H1 (cell line): ENCODE measurements around the gene ATP5F1A. TPM values are rescaled to one million over a fixed set of nuclear protein-coding genes. Genes with fewer than 3 reads are reported as not detected.
"Not testable (repeated sequence)": the region's sequence is repeated elsewhere in the genome, so short reads cannot be mapped to it uniquely, and the experiment has no call there.

ENCODE experiments used
- CTCF ChIA-PET: fragments of 300-600 bp; sonication (Branson Sonifier 250); formaldehyde crosslinking; loops from one replicate; lab custom pipeline; 2021; ENCODE audit not compliant: partially characterized antibody; lab: Charles Lee
- POLR2A ChIA-PET: fragments of 300-600 bp; sonication (Branson Sonifier 250); formaldehyde crosslinking; loops from one replicate; lab custom pipeline; 2021; ENCODE audit warnings: inconsistent platforms; ENCODE audit not compliant: partially characterized antibody; lab: Charles Lee
- DNase-seq, 2 experiments: peaks; one replicate each; pipeline versions ENCODE4 v3.0.0 to v3.0.0-alpha.2; 2010 to 2022; ENCODE audit warnings: low spot score in 2 of 2, low read depth in 1 of 2, mixed read lengths in 1 of 2
- FAIRE-seq: peaks from 2 replicates; lab custom pipeline; 2011; peaks lifted over from hg19 to GRCh38; lab: Jason Lieb, UNC
- H2AFZ ChIP-seq: 2 replicates; pipeline ENCODE4 v1.8.1; 2012; ENCODE audit warnings: low read length, inconsistent platforms
- H2AK5ac ChIP-seq: 2 replicates; pipeline ENCODE4 v1.6.1; 2013; ENCODE audit warnings: low read depth, low read length
- H2BK120ac ChIP-seq: replicated peaks from 2 replicates; pipeline ENCODE3; 2013; ENCODE audit warnings: low read depth, low read length, inconsistent platforms
- H2BK12ac ChIP-seq: 2 replicates; pipeline ENCODE4 v1.6.1; 2013; ENCODE audit warnings: low read depth, low read length
- H2BK15ac ChIP-seq: 2 replicates; pipeline ENCODE4 v1.6.1; 2013; ENCODE audit warnings: low read length
- H2BK20ac ChIP-seq: 2 replicates; pipeline ENCODE4 v1.6.1; 2013; ENCODE audit warnings: low read length
- H2BK5ac ChIP-seq: 2 replicates; pipeline ENCODE4 v1.6.1; 2013; ENCODE audit warnings: low read depth, low read length
- H3K14ac ChIP-seq: 2 replicates; pipeline ENCODE4 v1.6.1; 2013; ENCODE audit warnings: inconsistent platforms; ENCODE audit not compliant: insufficient read length
- H3K18ac ChIP-seq: 2 replicates; pipeline ENCODE4 v1.6.1; 2013; ENCODE audit warnings: low read length; ENCODE audit errors: extremely low read depth
- H3K23ac ChIP-seq: 2 replicates; pipeline ENCODE4 v1.6.1; 2013; ENCODE audit warnings: inconsistent platforms; ENCODE audit not compliant: insufficient read length
- H3K23me2 ChIP-seq: 2 replicates; pipeline ENCODE4 v1.6.1; 2013; ENCODE audit warnings: low read depth, low read length
- H3K27ac ChIP-seq: 2 replicates; pipeline ENCODE4 v1.6.1; 2011; ENCODE audit warnings: low read depth, low read length, inconsistent platforms
- H3K27me3 ChIP-seq, 4 experiments: replicated peaks in 1 of 4; 1 replicate in 1 of 4; 2 replicates in 3 of 4; pipeline versions ENCODE4 v1.6.1 to v1.8.1; 2011 to 2013; ENCODE audit warnings: low read length in 3 of 4, mild to moderate bottlenecking in 3 of 4, inconsistent platforms in 2 of 4, mixed read lengths in 2 of 4, moderate library complexity in 1 of 4; ENCODE audit not compliant: control insufficient read depth in 3 of 4, insufficient read depth in 3 of 4; ENCODE audit errors: extremely low read depth in 1 of 4
- H3K36me3 ChIP-seq, 4 experiments: 2 replicates each; pipeline versions ENCODE4 v1.6.1 to v1.8.1; 2011 to 2013; ENCODE audit warnings: mild to moderate bottlenecking in 4 of 4, low read length in 3 of 4, moderate library complexity in 2 of 4, control low read depth in 1 of 4, inconsistent platforms in 1 of 4; ENCODE audit not compliant: insufficient read depth in 4 of 4, control insufficient read depth in 2 of 4
- H3K4ac ChIP-seq: replicated peaks from 2 replicates; pipeline ENCODE3; 2013; ENCODE audit warnings: low read length, low read depth, mixed read lengths, inconsistent platforms; ENCODE audit not compliant: insufficient read length
- H3K4me1 ChIP-seq, 4 experiments: replicated peaks in 1 of 4; 1 replicate in 1 of 4; 2 replicates in 3 of 4; pipeline versions ENCODE4 v1.6.1 to v1.8.1; 2011 to 2013; ENCODE audit warnings: low read length in 3 of 4, inconsistent platforms in 2 of 4, mixed read lengths in 1 of 4; ENCODE audit not compliant: insufficient read depth in 4 of 4, control insufficient read depth in 3 of 4
- H3K4me2 ChIP-seq, 2 experiments: 2 replicates each; pipeline versions ENCODE4 v1.6.1 to v1.8.1; 2011 to 2013; ENCODE audit warnings: low read depth in 2 of 2, low read length in 2 of 2, control low read depth in 1 of 2, inconsistent platforms in 1 of 2, mild to moderate bottlenecking in 1 of 2; ENCODE audit not compliant: insufficient read depth in 1 of 2
- H3K4me3 ChIP-seq, 4 experiments: fragments of 200-600, 300-600 bp in 1 of 4; sonication (generic), shearing (Covaris generic), sonication (Bioruptor Twin) in 1 of 4; 2 replicates each; pipeline versions ENCODE4 v1.5.1 to v1.8.1; 2011 to 2016; ENCODE audit warnings: low read length in 4 of 4, low read depth in 3 of 4, control low read depth in 2 of 4, inconsistent platforms in 2 of 4, mild to moderate bottlenecking in 2 of 4, mixed read lengths in 1 of 4, moderate library complexity in 1 of 4; ENCODE audit not compliant: insufficient read depth in 2 of 4; ENCODE audit errors: extremely low read depth in 1 of 4
- H3K56ac ChIP-seq: replicated peaks from 2 replicates; pipeline ENCODE3; 2013; ENCODE audit warnings: low read depth, mild to moderate bottlenecking, mixed read lengths, low read length, inconsistent platforms; ENCODE audit not compliant: insufficient read length
- H3K79me1 ChIP-seq: 2 replicates; pipeline ENCODE4 v1.6.1; 2013; ENCODE audit warnings: low read depth, low read length, control low read depth
- H3K79me2 ChIP-seq, 2 experiments: 2 replicates each; pipeline versions ENCODE4 v1.6.1 to v1.8.1; 2012 to 2013; ENCODE audit warnings: low read length in 2 of 2, mild to moderate bottlenecking in 2 of 2, inconsistent platforms in 1 of 2; ENCODE audit not compliant: insufficient read depth in 2 of 2, control insufficient read depth in 1 of 2
- H3K9ac ChIP-seq, 4 experiments: replicated peaks in 1 of 4; 1 replicate in 1 of 4; 2 replicates in 3 of 4; pipeline versions ENCODE4 v1.6.1 to v1.8.1; 2011 to 2013; ENCODE audit warnings: low read depth in 3 of 4, low read length in 3 of 4, control low read depth in 2 of 4, mild to moderate bottlenecking in 2 of 4, moderate library complexity in 2 of 4, inconsistent platforms in 1 of 4; ENCODE audit errors: extremely low read depth in 1 of 4
- H3K9me3 ChIP-seq, 2 experiments: 2 replicates each; pipeline versions ENCODE4 v1.6.1 to v1.8.1; 2012 to 2013; ENCODE audit warnings: mild to moderate bottlenecking in 2 of 2, moderate library complexity in 2 of 2, control low read depth in 1 of 2, inconsistent platforms in 1 of 2, low read depth in 1 of 2, low read length in 1 of 2, mixed read lengths in 1 of 2; ENCODE audit not compliant: insufficient read depth in 2 of 2
- H4K20me1 ChIP-seq, 2 experiments: replicated peaks in 1 of 2; 2 replicates each; pipeline versions ENCODE3 to v1.8.1; 2011 to 2013; ENCODE audit warnings: inconsistent platforms in 2 of 2, low read length in 2 of 2, mild to moderate bottlenecking in 1 of 2; ENCODE audit not compliant: insufficient read depth in 2 of 2, control insufficient read depth in 1 of 2
- H4K5ac ChIP-seq: 2 replicates; pipeline ENCODE4 v1.6.1; 2013; ENCODE audit warnings: low read length, low read depth, mixed read lengths, inconsistent platforms; ENCODE audit not compliant: insufficient read length
- H4K8ac ChIP-seq: 2 replicates; pipeline ENCODE4 v1.8.0; 2013; ENCODE audit warnings: mild to moderate bottlenecking, moderate library complexity, low read length, inconsistent platforms; ENCODE audit not compliant: insufficient read depth; ENCODE audit errors: extremely low read depth
- H4K91ac ChIP-seq: replicated peaks from 2 replicates; pipeline ENCODE3; 2013; ENCODE audit warnings: low read length, mixed read lengths, inconsistent platforms; ENCODE audit not compliant: insufficient read length
- WGBS, 2 experiments: shearing (Covaris generic) in 1 of 2; methylation state at CpG; one replicate each; pipeline versions ENCODE4 v1.1.6 to v1.1.7; 2013 to 2015; ENCODE audit warnings: low lambda C conversion rate in 2 of 2, mixed read lengths in 2 of 2, inconsistent platforms in 1 of 2, low coverage in 1 of 2, missing lambda C conversion rate in 1 of 2; ENCODE audit not compliant: insufficient replicate concordance in 2 of 2, insufficient coverage in 1 of 2, insufficient read length in 1 of 2; ENCODE audit errors: extremely low coverage in 1 of 2, missing lambda C conversion rate in 1 of 2; 5-methylcytosine and 5-hydroxymethylcytosine counted together
- polyA plus RNA-seq, 7 experiments: library from polyadenylated mRNA; depleted of rRNA in 3 of 7; stranded (reverse) in 5 of 7; unstranded in 2 of 7; fragments of >200 nt in 5 of 7; fragments of 200-250 nt in 2 of 7; gene quantifications; 1 replicate in 5 of 7; 2 replicates in 1 of 7; 4 replicates in 1 of 7; pipeline versions ENCODE4 v1.2.1 to v1.2.3, GENCODE V29; 2011 to 2013; ENCODE audit warnings: missing spikeins in 2 of 7, mixed read lengths in 2 of 7
- total RNA-seq: library from RNA; stranded (reverse); fragmentation: NEBNext Ultra II Directional; extraction: Animal tissue kit (Norgen Biotek cat#: 25700); gene quantifications from 2 replicates; pipeline ENCODE4 v1.2.1, GENCODE V29; 2021

ATP5F1A gene
- total and polyA plus RNA-seq, 2 of the 8 experiments (the other 6 are each of a cell fraction or from before 2014, with no cell fraction given): 685 to 970 TPM

DNA sequence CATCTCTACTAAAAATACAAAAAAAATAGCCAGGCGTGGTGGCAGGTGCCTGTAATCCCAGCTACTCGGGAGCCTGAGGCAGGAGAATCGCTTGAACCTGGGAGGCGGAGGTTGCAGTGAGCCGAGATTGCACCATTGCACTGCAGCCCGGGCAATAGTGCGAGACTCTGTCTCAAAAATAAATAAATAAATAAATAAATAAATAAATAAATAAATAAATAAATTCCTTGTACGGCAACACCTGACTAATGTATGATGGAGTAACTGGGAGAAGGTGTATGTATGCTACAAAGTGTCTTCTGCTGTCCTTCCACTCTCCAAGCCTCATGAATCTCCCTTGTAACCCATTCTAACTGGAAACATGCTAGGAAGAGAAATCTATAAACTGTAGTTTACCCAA lies 32.5 kb upstream of the ATP5F1A start:
- H3K18ac ChIP-seq, H2AFZ ChIP-seq, H2BK5ac ChIP-seq, H3K9me3 ChIP-seq, H3K14ac ChIP-seq, H3K27me3 ChIP-seq, H3K79me1 ChIP-seq, FAIRE-seq, H2BK12ac ChIP-seq, H3K4me3 ChIP-seq, H3K56ac ChIP-seq, H4K8ac ChIP-seq, H3K27ac ChIP-seq, H3K23me2 ChIP-seq, H4K91ac ChIP-seq, H3K4ac ChIP-seq, H4K5ac ChIP-seq, H2BK15ac ChIP-seq, DNase-seq, H4K20me1 ChIP-seq, H3K9ac ChIP-seq, H3K4me2 ChIP-seq, H2BK20ac ChIP-seq, H2BK120ac ChIP-seq, H3K79me2 ChIP-seq, H3K4me1 ChIP-seq, H2AK5ac ChIP-seq, H3K23ac ChIP-seq: not testable (repeated sequence)
- 95% methylated on average over 8 of the region's 8 CpGs; no CpG with 5 or more reads in 1 of the 2 experiments for WGBS, 2 experiments
- H3K36me3 ChIP-seq: peaks cover 0 to 38% (median 18%) of the 10 kb centered on the region in 4 experiments; a peak in 7 of 8 replicates
- ChIA-PET CTCF (interaction anchor here (0.6 kb wide), 1 partner anchor 47 kb away, joined by 3 read pairs; no protein-coding TSS in a partner anchor), POLR2A (interaction anchor here (0.8 kb wide), 1 partner anchor 10 kb away, joined by 3 read pairs; no protein-coding TSS in a partner anchor)
